HG03103 (cell line): Measurements from ENCODE around the gene AFF1.
A peak's percentile ranks its signal among the peaks of the same experiment; 100 is the strongest.
"Not testable (repeated sequence)": the region's sequence is repeated elsewhere in the genome, so short reads cannot be mapped to it uniquely, and the experiment has no call there.

Experiments
- ATAC-seq: cut with Tn5 transposase; IDR thresholded peaks from one replicate; pipeline ENCODE4 v1.9.1; 2021; ENCODE audit warnings: low read depth; ENCODE audit not compliant: unreplicated experiment

AFF1 gene

DNA sequence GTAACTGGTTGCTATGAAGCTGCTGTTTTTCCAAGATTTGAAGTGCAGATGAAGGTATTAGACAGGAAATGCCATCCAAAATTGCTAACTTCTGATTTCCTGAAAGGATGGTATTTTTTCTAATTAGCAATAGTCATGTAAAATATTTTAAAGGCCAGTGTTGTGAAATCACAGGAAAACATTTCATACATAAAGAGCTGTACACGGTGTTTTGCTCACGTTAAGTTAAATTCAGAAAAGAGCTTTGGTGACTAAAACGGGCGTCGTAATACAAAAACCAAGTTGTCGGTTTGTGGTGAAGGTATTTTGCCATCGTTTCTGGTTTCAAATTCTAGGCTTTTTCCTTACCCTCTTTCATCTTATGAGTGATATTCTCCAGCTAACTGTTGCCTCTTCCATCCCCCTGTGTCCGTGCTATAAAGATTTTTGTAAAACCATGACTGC is 39.8 kb downstream of the AFF1 start:
- no peak for ATAC-seq

DNA sequence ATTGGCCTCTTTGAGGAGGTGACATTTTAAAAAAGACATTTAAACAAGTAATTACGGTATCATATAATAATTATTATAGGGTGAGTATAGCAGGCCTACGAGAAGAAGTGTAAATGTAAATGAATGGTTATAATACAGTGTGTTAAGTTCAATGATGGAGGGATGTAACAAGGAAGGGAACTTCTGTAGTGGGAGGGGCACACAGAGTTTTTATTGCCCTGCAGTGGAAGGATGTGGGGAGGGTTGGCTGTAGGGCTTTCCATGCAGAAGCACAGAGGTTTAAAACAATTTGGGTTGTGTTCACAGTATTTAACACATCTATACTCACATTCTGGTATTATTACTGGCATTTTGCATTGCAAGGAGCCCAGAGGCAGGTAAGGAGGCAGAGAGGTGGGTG is 41.1 kb downstream of the AFF1 start:
- ATAC-seq: no peak

DNA sequence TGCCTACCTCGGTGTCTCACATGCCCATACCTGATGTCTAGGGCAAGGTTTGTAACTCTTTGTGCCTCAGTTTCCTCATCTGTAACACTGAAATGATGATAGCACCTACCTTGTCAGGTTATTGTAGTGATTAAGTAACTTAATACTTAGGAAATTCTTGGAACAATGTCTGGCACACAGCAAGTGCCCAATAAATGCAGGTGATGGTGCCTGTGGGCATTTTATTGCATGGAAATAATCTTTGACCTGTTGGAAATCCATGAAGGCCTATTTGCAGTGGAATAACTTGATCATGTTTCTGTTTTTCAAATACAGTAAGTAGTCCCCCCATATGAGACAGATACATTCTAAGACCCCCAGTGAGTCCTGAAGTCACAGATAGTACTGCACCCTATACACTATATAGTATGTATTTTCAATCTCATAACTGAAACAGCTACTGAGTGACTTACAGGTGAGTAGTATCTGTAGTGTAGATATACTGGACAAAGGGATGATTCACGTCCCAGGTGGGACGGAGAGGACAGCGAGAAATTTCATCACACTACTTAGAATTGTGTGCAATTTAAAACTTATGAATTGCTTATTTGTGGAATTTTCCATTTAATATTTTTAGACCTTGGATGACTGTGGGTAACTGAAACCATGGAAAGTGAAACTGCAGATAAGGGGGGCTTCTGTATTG is 42.1 kb downstream of the AFF1 start:
- ATAC-seq: no peak

DNA sequence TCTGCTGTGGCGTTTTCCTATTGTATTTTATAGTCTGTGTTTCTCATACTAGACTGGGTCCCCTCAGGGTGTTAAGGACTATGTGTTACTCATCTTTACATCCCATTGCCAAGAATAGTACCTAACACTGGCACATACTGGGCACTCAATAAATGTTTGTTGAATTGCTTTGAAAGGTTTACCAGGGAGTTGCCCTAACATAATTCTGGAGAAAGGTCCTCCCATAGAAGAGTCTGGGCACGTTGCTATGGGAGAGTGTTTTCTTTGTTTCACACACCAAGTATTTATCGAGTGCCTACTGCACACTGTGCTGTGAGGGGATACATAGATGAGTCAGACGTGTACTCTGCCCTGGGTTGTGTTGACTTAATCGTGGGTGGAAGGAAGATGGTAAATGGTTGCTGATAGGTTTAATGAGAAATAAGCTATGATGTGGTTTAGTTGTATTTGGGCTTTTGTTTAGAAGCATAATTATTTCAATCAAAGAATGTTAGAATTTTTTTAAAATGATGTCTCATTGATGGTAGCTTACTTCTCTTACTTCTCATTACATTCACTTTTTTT is 42.9 kb downstream of the AFF1 start:
- ATAC-seq: peak; percentile 90

DNA sequence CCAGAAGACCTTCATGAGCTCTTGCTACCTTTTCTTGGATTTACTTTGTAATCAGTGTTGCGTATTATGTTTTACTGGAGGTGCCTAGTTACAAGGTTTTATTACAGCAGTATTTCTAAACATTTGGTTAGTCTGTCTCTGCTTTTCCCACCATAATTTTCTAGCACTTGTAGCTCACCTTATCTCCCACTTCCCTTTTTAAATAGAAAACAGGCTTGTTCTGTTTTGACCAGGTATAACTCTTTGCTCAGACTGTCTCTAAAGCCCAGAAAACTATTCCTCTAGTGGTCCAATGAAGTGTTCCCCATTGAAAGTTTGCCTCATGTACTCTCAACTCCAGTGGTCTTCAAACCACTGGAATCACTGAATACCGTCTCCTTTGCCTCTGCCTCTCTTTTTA is 43.9 kb downstream of the AFF1 start:
- no peak for ATAC-seq

DNA sequence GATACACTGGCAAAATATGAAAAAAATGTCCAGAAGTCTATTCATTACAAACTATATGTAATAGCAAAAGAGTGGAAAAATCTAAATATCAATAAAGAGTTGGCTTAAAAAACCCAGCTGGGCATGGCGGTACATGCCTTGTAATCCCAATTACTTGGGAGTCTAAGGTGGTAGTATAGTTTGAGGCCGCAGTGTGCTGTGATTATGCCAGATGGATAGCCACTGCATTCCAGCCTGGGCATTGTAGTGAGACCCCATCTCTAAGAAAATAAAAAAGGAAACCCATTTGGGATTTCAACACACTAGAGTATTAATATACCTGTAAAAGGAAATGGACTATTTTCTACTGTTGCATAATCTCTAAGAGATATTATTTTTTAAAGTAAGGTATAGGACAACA is 45.4 kb downstream of the AFF1 start:
- ATAC-seq: no peak

DNA sequence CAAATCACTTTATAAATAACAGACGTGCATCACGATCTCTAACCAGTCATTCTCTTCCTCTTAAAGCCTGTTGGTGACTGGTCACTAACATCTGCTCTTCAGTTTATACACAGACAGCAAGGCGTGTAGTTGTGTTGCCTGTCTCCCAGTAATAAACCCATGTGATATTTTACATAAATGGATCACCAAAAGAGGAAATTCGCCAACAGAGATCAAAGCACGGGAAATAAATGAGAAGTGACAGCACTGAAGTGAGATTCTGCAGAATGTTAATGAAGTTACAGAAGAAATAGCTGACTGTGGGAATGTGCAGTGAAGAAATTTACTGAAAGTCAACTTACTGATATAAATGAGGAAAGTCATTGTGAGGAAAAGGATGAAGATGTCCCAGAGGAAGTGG is 47.0 kb downstream of the AFF1 start:
- no peak for ATAC-seq

DNA sequence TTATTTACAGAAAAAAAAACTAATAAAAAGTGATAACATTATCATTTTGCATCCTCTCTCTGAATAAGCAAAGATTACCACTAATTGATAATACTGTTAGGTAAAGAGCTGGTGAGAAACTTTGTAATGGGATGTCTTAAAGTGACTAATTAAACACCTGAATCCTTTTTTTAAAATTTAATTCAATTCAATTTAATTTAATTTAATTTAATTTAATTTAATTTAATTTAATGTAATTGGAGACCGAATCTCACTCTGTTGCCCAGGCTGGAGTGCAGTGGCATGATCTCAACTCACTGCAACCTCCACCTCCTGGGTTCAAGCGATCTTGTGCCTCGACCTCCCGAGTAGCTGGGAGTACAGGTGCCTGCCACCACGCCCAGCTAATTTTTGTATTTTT is 51.0 kb downstream of the AFF1 start:
- ATAC-seq: not testable (repeated sequence)

DNA sequence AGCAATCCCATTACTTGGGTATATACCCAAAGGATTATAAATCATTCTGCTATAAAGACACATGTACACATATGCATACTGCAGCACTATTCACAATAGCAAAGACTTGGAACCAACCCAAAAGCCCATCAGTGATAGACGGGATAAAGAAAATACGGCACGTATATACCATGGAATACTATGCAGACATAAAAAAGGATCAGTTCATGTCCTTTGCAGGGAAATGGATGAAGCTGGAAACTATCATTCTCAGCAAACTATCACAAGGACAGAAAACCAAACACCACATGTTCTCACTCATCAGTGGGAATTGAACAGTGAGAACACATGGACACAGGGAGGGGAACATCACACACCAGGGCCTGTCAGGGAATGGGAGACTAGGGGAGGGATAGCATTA is 54.8 kb downstream of the AFF1 start:
- not testable (repeated sequence) for ATAC-seq

DNA sequence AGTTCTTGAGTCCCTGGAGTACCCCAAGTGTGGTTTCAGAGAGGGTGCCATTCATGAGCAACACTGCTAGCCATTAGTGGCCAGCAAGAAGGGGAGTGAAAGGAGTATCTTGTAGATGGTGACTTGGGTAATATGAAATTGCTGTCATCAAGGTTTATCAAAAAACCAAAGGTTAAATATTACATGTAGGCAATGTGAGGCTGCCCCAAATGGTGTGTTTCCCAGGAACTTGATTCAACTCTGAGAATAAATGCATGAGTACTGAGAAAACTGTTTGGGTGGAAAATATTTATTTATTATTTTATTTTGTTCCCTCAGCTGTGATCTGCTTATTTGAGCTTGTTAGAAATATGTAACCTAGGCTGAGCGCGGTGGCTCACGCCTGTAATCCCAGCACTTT is 55.7 kb downstream of the AFF1 start:
- ATAC-seq: no peak

DNA sequence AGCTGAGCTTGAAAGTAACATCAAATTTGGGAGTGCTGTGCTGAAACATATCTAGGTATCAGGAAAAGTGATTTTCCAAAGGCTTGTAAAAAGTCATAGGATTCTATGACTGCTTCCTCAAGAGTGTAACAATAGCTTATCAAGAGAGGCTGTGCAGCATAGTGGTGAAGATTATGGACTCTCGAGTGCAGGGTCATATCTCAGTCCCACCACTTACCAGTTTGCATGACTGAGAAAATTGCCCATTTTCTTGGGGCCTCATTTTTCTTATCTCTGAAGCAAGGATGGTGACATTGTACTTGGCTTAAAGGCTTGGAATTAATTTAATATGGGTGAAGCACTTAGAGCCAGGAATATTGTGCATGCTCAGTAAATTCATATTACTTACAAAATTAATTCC is 57.2 kb downstream of the AFF1 start:
- ATAC-seq: no peak

DNA sequence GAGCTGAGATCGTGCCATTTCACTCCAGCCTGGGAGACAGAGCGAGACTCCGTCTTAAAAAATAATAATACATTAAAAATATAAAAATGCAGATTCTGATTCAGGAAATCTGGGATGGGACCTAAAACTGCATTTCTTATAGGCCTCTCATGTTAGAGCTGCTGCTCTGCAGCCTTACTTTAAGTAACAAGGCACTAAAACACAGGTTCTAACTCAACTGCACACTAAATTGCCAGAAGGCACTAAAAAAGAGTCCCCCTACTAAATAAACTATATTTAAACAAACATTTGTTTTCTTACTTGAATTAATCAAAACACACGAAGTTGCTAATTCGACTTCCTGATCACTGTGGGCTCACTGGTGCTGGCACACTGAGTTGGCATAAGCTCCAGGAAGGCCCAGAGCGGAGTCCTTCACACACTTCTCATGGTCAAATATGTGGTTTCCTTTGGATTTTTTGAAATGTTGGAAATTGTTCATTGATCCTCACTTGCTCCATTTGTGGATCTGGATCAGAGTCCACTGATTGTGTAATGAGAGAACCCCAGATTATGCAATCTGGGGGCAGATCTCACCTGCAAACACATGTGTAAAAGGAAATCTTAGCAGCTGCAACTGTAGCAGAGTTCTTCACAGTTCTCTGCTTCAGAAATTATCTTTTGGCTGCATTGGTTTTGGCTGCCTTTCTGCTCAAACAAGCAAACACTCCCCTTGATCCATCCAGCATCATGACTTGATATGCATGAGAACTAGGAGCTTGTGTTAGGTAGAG is 59.3 kb downstream of the AFF1 start:
- no peak for ATAC-seq

DNA sequence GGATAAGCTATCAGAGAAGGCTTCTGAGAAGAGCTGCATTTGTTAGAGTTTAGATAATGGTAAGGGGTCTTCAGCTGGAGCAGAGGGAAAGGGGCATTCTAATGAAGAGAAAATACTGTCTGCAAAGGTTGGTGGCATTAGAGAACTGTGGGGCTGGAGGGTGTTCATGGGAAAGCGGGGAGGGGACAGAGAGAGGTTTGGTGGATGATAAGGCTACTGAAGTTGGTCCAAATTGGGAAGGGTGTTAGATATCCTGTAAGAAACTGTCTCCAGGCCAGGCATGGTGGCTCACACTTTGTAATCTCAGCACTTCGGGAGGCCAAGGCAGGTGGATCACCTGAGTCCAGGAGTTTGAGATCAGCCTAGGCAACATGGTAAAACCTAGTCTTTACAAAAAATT is 59.9 kb downstream of the AFF1 start:
- ATAC-seq: no peak

DNA sequence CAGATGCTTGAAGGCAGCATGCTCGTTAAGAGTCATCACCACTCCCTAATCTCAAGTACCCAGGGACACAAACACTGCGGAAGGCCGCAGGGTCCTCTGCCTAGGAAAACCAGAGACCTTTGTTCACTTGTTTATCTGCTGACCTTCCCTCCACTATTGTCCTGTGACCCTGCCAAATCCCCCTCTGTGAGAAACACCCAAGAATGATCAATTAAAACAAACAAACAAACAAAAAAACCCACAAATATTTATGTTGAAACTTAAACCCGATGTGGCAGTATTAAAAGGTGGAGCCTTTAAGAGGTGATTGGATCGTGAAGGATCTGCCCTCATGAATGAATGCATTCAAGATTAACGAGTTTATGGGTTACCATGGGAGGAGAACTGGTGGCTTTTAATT is 61.7 kb downstream of the AFF1 start:
- not testable (repeated sequence) for ATAC-seq

DNA sequence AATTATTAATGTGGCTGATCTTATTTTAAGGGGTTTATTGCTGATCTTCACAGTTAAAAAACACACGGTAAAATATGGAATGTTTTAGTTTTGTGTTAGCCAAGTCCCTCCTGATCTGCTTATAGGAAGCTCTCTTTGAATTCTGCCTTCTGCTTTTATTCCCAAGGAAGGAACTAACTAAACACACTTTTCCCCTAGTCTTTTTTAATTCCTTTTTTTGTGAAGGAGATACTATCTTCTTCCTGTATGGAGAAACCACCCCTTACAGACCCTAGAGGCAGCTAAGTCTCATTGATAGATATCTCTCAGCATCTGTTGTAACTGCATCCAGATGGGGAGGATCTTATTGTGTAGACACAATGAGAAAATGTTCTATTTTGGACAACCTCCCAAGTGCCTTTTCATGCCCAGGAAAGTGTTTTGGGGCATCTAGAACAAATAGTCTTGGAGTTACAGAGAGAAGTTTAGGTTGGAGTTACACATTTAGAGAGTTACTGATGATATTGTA is 64.4 kb downstream of the AFF1 start:
- no peak for ATAC-seq

DNA sequence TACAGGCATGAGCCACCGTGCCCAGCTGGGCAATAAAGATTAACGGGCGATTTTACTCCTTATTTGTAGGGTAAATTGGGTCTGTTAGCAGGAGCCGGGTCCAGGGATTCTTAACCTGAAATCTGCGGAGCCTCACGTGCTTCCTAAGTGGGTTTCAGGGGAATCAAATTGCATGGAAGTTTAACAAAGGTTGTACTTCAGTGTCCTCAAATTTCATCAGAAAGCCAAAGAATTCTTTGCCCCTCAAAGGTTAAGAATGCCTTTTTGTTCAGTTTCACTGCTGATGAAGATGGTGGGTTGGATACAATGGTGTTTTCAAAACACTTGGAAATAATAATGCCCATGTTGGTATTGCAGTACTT is 67.9 kb downstream of the AFF1 start:
- no peak for ATAC-seq

DNA sequence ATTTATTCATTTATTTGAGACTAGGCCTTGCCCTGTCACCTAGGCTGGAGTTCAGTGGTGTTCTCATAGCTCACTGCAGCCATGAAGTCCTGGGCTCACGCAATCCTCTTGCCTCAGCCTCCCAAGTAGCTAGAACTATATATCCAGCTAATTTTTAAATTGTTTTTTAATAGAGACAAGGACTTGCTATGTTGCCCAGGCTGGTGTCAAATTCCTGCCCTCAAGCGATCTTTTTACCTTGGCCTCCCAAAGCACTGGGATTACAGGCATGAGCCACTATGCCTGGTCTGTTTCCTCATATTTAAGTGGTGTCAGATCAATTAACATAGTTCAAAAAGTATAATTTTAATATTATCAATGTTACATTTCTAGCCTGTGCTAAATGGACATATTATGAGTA is 68.5 kb downstream of the AFF1 start:
- no peak for ATAC-seq

DNA sequence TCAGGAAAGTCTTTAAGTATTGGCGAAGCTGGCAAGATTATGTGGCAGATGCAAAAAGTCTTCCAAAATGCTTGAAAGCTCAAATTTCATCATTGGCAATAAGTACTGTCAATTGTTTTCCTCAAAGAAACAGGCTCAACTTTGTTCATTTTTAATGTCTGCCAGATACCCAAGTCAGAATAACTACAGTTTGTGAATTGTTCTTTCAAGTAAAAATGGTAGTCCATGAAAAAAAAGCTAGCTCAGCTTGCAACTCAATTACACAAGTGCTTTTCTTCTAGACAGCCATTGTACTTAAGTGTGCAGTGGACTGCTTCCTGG is 70.5 kb downstream of the AFF1 start:
- no peak for ATAC-seq

DNA sequence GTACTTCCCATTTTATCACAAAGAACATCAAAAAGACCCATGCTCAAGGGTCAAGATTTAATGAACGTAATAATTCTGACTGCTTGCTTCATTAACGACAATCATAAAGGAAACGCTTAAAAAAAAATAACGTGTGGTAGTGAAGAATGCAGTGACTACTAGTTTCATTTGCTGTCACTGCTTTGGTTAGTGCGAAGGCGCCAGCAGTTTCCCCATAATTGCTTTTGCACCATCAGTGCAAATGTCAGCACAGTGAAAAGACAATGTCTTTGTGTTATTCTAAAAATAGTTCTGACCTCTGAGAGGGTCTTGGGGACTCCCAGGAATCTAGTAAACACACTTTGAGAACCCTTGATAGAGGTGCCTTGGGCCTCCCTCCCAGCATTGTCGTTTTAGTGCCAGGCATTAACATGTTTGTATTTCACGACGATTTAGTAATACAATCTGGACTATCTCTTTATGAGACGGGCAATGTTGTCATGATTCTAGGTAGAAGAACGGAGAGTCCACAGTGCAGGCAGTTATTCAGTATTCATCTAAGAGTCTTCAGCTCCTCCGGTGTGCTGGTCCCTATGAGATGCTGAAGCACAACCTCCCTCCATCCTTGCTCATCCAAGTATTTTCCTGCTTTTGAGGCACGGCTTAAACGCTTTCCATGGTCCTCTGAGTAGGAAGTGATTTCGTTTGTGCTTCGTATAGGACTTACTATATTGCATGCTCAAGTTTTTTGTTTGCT is 71.0 kb downstream of the AFF1 start:
- ATAC-seq: peak; percentile 1

DNA sequence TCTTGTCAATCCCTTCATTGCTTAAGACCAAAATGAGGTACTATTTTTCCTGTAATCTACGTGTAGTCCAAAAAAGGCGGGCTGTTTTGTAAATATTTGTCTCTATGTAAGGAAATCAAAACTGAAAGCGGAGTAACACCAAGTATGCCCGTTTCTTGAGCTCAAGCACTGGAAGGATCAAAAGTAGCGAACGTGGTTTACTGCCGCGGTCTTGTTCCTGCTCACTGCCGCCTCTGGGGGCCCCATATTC is 71.5 kb downstream of the AFF1 start:
- no peak for ATAC-seq

DNA sequence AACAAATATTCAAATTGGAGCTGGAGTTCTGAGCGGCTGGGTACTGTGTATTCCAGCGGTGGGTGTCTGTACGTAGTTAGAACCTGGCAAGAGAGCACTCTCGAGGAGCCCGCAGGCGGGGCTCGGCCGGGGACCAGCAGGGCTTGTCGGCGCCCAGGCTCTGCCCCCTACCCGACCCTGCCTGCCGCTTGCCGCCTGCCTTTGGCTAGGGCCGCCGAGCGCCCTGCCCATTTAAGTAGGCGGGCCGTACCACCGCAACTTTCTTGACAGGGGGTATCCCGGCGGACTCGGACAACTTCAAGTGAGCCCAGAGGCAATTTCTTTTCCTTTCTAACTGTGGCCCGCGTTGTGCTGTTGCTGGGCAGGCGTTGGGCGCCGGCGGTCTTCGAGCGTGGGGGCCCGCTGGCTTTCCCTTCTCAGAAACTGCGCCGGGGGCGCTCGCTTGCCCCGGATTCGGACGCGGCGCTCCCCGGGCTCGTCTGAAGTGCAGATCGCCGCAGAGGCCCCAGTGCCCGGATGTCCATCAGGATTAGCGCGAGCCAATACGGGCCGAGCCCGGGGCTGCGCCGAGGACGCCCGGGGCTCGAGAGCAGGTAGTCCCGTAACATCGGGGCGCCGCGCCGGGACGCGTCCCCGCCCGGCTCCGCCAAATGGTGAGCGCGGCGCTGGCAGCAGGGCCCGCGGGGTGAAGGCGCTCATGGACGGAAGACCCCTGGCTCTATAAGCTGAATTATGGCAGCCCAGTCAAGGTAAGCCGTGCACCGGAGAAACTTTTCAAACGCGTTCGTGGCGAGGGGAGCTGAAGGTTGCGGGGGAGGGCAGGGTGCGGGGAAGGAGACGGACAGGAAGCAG is 72.1 kb downstream of the AFF1 start:
- peak; percentile 60 for ATAC-seq
